ENCODE data around the gene KIF26A.

Gene KIF26A

DNA sequence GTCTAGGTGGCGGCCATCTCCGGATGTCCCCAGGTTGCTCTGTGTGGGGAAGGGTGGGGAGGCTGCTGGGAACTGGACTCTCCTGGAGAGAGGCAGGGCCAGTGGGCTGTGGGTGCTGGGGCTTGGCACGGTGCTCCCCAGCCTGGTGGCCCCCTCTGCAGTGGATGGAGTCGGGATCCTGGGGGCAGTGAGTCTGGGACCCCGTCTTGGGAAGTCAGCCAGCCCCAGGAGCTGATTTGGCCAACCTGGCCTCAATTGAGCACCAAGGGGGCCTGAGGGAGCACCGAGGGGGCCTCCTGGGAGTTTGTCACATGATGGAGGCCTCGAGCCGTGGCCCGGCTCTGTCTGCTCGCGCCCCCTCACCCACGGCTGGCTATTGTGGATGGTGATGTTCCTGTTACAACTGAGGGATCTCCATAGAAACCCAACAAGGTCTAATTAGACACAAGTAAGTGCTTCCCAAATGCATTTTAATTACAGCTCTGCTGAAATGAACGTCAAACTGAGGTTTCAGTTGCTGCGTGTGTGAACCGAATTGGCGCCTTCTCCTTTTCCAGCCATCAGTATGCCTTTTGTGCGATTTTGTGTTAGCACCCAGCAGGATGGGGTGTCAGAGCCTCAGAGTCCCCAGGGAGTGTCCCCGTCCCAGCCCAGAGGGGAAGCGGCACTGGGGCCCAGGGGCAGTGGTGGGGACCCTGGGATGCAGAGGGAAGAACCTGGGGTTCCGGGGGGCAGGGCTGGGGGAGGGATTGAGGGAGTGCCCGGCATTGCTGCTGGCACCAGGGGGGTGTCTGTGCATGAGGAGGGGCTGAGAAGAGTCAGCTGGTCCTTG, 71.8 kb downstream of the KIF26A start:
- DNase-seq (ENCODE audit: low spot score), result peak; percentile 27

- no peak for DNase-seq (ENCODE audit: low spot score)
Measured at GRCh38 chr14:104210817-104211195, 72.4 kb downstream of the KIF26A start.

- peak; percentile 28 for DNase-seq (ENCODE audit: low spot score)
Measured at GRCh38 chr14:104211215-104211614, 72.8 kb downstream of the KIF26A start.

DNA sequence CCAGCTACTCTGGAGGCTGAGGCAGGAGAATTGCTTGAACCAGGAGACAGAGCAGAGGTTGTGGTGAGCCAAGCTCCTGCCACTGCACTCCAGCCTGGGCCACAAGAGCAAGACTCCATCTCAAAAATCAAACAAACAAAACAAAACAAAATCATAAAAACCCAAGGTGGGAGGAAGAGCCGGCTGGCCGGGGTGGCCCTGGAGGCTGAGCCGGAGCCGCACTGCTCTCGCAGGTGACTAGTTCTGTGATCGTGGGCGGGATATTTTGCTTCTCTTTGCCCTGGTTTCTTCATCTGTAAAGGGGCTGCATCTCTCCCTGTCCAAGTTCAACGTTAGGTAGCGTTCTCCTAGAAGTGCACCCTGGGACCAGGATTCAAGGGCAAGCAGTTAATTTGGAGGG, 73.4 kb downstream of the KIF26A start:
- DNase-seq (ENCODE audit: low spot score), result no peak

DNA sequence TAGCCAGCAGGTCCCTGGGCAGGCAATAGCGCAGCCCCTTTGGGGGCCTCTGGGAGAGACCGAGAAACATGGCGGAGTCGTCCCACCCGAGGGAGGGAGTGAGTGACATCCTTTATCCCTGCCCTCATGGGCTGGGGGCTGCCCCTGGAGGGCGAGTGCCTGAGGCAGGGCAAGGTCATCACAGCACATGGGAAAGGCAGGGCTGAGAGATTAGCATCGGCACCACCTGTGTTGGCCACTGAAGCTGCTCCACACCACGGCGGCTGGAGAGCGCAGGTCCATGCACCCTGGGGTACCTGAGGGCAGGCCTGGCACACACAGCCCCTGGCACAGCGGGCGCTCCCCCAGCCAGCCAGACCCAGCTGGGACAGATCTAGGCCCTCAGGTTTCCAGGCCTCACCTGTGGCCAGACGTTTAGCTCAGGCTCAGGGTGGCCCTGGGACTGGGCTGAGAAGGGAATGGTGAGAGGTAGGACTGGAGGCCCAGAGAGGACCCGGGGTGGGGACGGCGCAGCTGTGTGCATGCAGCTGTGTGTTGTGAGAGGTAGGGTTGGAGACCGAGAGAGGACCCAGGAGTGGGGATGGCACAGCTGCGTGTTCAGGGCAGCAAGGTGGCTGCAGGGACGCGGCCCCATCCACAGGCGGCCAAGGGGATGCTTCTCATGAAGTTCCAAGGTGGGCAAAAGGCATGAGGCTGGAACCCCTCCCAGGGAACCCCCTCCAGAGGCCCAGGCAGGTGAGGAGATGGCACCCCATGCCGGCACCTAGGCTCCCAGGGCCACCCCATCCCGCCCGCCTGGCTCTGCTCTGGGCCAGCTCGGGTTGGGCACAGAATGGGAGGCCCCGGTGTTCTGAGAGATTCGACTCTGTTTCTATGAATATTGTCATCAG, 74.1 kb downstream of the KIF26A start:
- no peak for DNase-seq (ENCODE audit: low spot score)

GRCh38 chr14:104213301-104214034, 75.1 kb downstream of the KIF26A start:
- DNase-seq (ENCODE audit: low spot score), result no peak

- DNase-seq (ENCODE audit: low spot score), result no peak
Measured at GRCh38 chr14:104214431-104215218, 76.2 kb downstream of the KIF26A start.

DNA sequence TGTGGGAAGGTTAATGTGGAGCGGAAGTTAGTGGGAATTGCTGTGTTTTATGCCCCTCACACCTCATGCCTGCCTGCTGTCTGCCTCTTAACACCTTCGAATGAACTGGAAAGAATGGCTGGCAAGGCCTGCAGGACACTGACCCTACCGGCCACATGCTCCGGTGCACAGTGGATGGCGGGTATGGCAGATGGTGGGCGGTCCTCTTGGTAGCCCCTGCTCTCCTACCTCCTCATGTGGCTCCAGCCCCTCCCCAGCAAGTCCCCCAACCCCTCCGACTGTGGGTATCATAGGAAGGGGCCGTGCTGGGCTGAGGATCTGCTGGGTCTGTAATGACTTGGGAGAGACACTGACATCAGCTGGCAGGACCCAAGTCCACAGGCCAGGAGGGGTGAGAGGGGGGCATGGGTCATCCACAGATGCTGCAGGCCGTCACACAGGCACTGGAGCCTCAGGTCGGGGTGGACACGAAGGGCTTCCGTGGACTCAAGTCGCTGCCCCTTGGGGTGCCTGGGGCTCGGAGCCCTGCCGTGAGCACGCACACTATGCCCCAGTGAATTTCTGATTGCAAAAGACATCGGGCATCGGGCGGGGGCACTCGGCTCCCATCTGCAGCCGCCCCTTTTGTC, 77.4 kb downstream of the KIF26A start:
- DNase-seq (ENCODE audit: low spot score), result no peak

GRCh38 chr14:104216457-104216856, 78.1 kb downstream of the KIF26A start:
- no peak for DNase-seq (ENCODE audit: low spot score)

- DNase-seq (ENCODE audit: low spot score), result no peak
Measured at GRCh38 chr14:104217486-104218360, 79.3 kb downstream of the KIF26A start.

DNA sequence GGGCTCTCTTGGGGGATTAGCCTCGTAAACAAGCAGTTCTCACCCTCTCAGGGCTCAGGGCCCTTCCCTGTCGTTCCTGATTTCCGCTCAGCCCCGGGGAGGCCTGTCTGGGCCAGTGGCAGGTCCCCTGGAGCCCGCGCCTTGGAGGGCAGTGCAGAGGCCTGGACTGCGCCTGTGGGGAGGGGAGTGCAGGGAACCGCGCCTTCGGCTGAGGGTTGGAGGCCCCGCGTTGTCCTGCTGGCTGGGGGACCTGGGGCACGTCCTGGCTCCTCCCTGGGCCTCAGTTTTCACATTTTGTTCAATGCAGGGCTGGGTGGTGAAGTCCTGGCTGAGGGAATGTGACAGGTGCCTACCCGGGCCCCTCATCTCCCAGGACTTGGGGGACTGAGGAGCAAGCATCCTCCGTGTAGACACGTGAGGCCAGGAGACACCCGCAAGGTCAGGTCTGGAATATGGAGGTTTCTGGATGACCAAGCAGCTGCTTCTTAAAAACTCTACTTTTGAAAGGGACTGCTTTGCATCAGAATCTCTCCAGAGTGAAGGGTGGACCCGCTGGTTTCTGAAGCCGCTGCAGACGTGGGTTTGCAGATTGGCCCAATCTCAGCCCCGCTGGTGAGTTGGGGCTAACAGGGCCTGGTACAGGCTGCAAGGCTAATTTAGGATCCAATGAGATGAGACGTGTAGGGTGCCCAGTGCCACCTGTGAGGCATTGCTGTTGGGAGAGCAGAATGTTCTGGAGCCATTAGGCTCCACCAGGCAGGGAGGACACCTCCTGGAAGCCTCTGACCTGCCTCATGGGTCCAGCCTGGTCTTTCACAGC, 80.2 kb downstream of the KIF26A start:
- DNase-seq (ENCODE audit: low spot score), result no peak

- DNase-seq (ENCODE audit: low spot score), result no peak
Measured at GRCh38 chr14:104219731-104220214, 81.4 kb downstream of the KIF26A start.

DNA sequence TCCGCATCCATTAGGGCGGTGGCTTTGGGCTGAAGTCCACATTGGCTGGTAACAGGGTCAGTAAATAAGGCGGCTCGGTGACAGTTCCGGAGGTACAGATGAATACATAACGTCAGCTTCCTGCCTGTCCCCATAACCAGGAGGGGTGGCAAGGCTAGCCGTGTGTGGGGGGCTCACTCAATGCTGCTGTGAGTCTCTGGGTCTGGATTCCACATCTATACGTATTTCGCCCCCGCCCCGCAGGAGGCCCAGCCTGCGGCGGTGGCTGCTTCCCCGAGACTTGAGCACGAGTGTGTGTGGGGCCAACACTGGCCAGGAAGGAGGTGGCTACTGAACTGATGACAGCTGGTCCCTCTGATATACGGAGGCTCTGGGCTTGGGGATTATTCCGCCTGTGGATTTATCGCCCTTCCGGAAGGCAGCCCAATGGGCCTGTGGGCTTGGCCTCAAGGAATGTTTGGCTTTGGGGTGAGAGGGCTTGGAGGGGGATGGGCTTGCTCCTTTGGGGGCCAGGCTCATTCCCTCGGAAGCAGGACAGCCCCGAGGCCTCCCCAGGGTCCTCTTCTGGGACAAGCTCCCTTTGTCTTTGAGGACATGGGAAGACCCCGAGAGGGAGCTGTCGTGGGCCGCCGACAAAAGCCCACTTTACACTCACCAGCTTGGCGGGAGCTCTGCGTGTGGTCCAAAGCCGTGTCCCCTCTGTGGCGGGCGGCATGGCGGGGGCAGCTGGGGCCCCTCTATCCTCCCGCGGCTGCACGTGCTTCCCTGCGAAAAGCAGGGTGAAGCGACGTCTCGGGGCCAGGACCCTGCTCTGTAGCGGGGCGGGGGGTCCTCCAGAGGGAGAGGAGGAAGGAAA, 82.1 kb downstream of the KIF26A start:
- no peak for DNase-seq (ENCODE audit: low spot score)

GRCh38 chr14:104221071-104221625, 82.8 kb downstream of the KIF26A start:
- DNase-seq (ENCODE audit: low spot score), result no peak

DNA sequence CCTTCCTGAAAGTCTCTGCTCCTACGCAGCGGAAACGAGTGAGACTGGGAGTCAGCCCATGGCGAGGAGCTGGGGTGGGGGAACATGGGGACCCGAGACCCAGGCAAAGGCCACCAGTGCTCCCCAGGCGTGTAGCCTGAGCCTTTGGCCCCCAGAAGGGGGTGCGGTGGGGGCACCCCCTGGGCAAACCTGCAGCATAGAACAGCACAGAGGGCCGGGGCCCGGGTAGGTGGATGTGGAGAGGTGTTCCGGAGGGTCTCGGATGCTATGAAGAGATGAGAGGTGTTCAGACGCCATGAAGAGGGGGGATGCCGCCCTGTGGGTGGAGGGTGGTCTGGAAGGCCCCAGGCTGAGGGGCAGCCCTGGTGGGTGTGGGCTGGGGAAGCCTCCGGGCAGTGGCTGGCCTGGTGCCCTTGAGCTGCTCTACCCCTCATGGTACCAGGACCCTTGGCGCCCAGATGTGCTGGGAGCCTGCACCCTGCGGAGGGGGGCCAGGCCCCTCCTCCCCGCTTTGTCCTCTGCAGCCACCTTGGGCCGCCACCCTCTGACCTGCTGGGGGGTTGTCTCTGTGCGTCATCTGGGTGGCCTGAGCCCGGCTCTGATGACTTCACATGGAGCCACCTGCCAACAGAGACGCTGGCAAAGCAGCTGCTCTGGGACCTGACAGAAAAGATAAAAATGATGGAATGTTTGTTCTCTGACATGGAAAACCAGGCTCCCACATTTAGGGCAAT, 83.4 kb downstream of the KIF26A start:
- DNase-seq (ENCODE audit: low spot score), result no peak

DNA sequence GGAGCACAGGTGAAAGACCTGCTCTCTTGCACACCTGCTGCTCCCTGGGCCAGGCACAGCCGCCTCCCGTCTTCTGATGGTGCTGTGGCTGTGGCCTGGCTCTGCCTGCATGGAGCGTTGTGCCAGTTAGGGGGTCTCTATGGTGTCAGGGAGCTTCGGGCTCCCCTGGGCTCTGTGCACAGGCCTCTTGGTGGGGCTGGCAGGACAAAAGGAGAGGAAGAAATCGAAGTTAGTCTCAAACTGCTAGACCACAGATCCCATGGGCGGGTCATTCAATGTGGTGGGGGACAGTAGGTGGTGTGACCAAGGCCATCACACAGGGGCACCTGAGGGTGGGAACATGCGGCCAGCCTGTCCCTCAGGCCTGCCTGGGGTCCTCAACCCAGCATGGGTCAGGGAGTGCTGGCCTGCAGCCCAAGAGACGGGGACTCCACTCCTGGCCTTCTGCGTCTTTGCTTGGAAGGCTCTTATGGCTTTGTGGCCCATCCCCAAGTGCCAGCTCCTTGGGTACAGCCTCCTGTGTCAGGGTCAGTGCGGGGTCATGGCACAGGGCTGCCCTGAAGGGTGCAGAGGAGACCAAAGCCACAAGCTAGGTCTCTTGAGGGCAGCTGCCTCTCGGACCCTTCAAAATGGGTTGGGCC, 84.1 kb downstream of the KIF26A start:
- DNase-seq (ENCODE audit: low spot score), result no peak

Data from Ammon's horn (tissue), 1 donor.